Endodermal cell (in vitro differentiated cells): Measurements from ENCODE around the gene SLC22A17. TPM values are rescaled to one million over a fixed set of nuclear protein-coding genes. Genes with fewer than 3 reads are reported as not detected.

Experiments used
- DNase-seq: peaks from one replicate; pipeline ENCODE4 v3.0.0-alpha.2; 2017
- H3K27ac ChIP-seq: 2 replicates; pipeline ENCODE4 v1.5.1; 2013; ENCODE audit warnings: mild to moderate bottlenecking, low read depth, low read length, moderate library complexity
- H3K27me3 ChIP-seq: 2 replicates; pipeline ENCODE4 v1.6.1; 2013; ENCODE audit warnings: mild to moderate bottlenecking, low read length, moderate library complexity; ENCODE audit not compliant: insufficient read depth, control insufficient read depth, poor library complexity, severe bottlenecking
- H3K36me3 ChIP-seq: 2 replicates; pipeline ENCODE4 v1.7.0; 2013; ENCODE audit warnings: mild to moderate bottlenecking, low read length, moderate library complexity; ENCODE audit not compliant: control insufficient read depth, insufficient read depth
- H3K4me1 ChIP-seq: one replicate; pipeline ENCODE4 v1.7.0; 2013; ENCODE audit warnings: low read length; ENCODE audit not compliant: control insufficient read depth, insufficient read depth
- H3K4me3 ChIP-seq: 2 replicates; pipeline ENCODE4 v1.5.1; 2013; ENCODE audit warnings: mild to moderate bottlenecking, low read length, moderate library complexity
- H3K9ac ChIP-seq: 2 replicates; pipeline ENCODE4 v1.6.1; 2013; ENCODE audit warnings: mild to moderate bottlenecking, low read length, moderate library complexity; ENCODE audit not compliant: poor library complexity, severe bottlenecking; ENCODE audit errors: extremely low read depth
- H3K9me3 ChIP-seq: 2 replicates; pipeline ENCODE4 v1.6.1; 2013; ENCODE audit warnings: mild to moderate bottlenecking, low read length, moderate library complexity; ENCODE audit not compliant: control insufficient read depth
- H3K27ac Mint-ChIP-seq: 2 replicates; pipeline ENCODE4 v1.8.0; 2020; ENCODE audit warnings: mixed read lengths
- H3K27me3 Mint-ChIP-seq: 2 replicates; pipeline ENCODE4 v1.8.0; 2021; ENCODE audit warnings: mild to moderate bottlenecking, mixed read lengths; ENCODE audit not compliant: insufficient read depth
- H3K36me3 Mint-ChIP-seq: 2 replicates; pipeline ENCODE4 v1.8.0; 2020; ENCODE audit warnings: low read depth, mixed read lengths
- H3K4me1 Mint-ChIP-seq: 2 replicates; pipeline ENCODE4 v1.8.0; 2020; ENCODE audit warnings: mixed read lengths
- H3K4me3 Mint-ChIP-seq: 2 replicates; pipeline ENCODE4 v1.8.0; 2020; ENCODE audit warnings: mild to moderate bottlenecking, moderate library complexity, mixed read lengths
- H3K9me3 Mint-ChIP-seq: 2 replicates; pipeline ENCODE4 v1.8.0; 2020; ENCODE audit warnings: mild to moderate bottlenecking, mixed read lengths
- CTCF ChIP-seq: fragments of 200-600 bp; sonication (generic); conservative IDR thresholded peaks from 2 replicates; pipeline ENCODE4 v1.5.0; 2021; ENCODE audit warnings: antibody characterized with exemption, mild to moderate bottlenecking
- WGBS, 2 experiments: methylation state at CpG; one replicate each; pipeline versions ENCODE4 v1.1.5 to v1.1.7; 2013; ENCODE audit warnings: missing lambda C conversion rate in 2 of 2, mixed read lengths in 1 of 2; ENCODE audit not compliant: insufficient coverage in 1 of 2, insufficient read length in 1 of 2; 5-methylcytosine and 5-hydroxymethylcytosine counted together
- total RNA-seq, 2 donors: library from RNA; stranded (reverse); fragmentation: NEBNext Ultra II Directional in 1 of 2; extraction: Animal tissue kit (Norgen Biotek cat#: 25700) in 1 of 2; gene quantifications; 2 replicates in 1 of 2; 3 replicates in 1 of 2; pipeline ENCODE4 v1.2.1, GENCODE V29; 2021

SLC22A17 gene
- total RNA-seq, 2 donors from 2014 or later: 49.9 to 89.0 TPM

GRCh38 chr14:23355871-23356435 lies 3.3 kb upstream of the SLC22A17 start:
- no peak overlapping the region for H3K4me3 ChIP-seq
- 93 to 100% methylated on average over 1 to 3 of the region's 6 CpGs for WGBS, 2 experiments
- peaks cover 10% of the 10 kb centered on the region for H3K4me1 Mint-ChIP-seq
- H3K9me3 ChIP-seq: no peaks in the 10 kb centered on the region
- no peak overlapping the region for H3K27ac Mint-ChIP-seq
- TF ChIP-seq CTCF: no peak
- no peak overlapping the region for H3K9ac ChIP-seq
- peaks cover 6% of the 10 kb centered on the region for H3K27me3 ChIP-seq
- peaks cover 32% of the 10 kb centered on the region for H3K27me3 Mint-ChIP-seq
- DNase-seq: no peak
- H3K4me1 ChIP-seq: peaks cover 5% of the 10 kb centered on the region
- peaks cover 35% of the 10 kb centered on the region for H3K36me3 ChIP-seq
- H3K36me3 Mint-ChIP-seq: peaks cover 29% of the 10 kb centered on the region
- no peak overlapping the region for H3K4me3 Mint-ChIP-seq
- H3K27ac ChIP-seq: no peak overlapping the region
- peaks cover 1% of the 10 kb centered on the region for H3K9me3 Mint-ChIP-seq

- Histone ChIP-seq H3K36me3 (peaks cover 31% of the 10 kb centered on the region), H3K9me3 (no peaks in the 10 kb centered on the region), H3K9ac (no peak overlapping the region), H3K4me3 (no peak overlapping the region), H3K4me1 (peaks cover 5% of the 10 kb centered on the region), H3K27me3 (peaks cover 8% of the 10 kb centered on the region), H3K27ac (no peak overlapping the region)
- H3K36me3 Mint-ChIP-seq: peaks cover 29% of the 10 kb centered on the region
- 89 to 96% methylated on average over 4 to 6 of the region's 6 CpGs for WGBS, 2 experiments
- TF ChIP-seq CTCF: no peak
- DNase-seq: no peak
- peaks cover 6% of the 10 kb centered on the region for H3K4me1 Mint-ChIP-seq
- H3K4me3 Mint-ChIP-seq: no peak overlapping the region
- no peak overlapping the region for H3K27ac Mint-ChIP-seq
- H3K27me3 Mint-ChIP-seq: peaks cover 41% of the 10 kb centered on the region
- H3K9me3 Mint-ChIP-seq: peaks cover 1% of the 10 kb centered on the region
Measured at GRCh38 chr14:23354990-23355389, 2.3 kb upstream of the SLC22A17 start.

- peak overlapping the region; percentile 81 for H3K4me3 ChIP-seq
- Mint-ChIP-seq H3K36me3 (peaks cover 28% of the 10 kb centered on the region), H3K9me3 (peaks cover 1% of the 10 kb centered on the region), H3K4me3 (peak overlapping the region; percentile 60), H3K4me1 (peaks cover 4% of the 10 kb centered on the region), H3K27ac (no peak overlapping the region), H3K27me3 (peaks cover 46% of the 10 kb centered on the region)
- H3K4me1 ChIP-seq: no peaks in the 10 kb centered on the region
- H3K27me3 ChIP-seq: peaks cover 8% of the 10 kb centered on the region
- DNase-seq: no peak
- H3K9me3 ChIP-seq: no peaks in the 10 kb centered on the region
- peaks cover 19% of the 10 kb centered on the region for H3K36me3 ChIP-seq
- H3K9ac ChIP-seq: no peak overlapping the region
- no peak overlapping the region for H3K27ac ChIP-seq
- TF ChIP-seq CTCF: no peak
- 83 to 100% methylated on average over 1 to 5 of the region's 5 CpGs for WGBS, 2 experiments
Measured at GRCh38 chr14:23353433-23353780, 720 bp upstream of the SLC22A17 start.
